Cardiac muscle cell (in vitro differentiated cells and primary cell): ENCODE results near the gene TMEM108. TPM values are rescaled to one million over a fixed set of nuclear protein-coding genes. Genes with fewer than 3 reads are reported as not detected.

Experiments used
- DNase-seq, 2 donors: peaks; one replicate each; pipeline versions ENCODE4 v3.0.0 to v3.0.0-alpha.2; 2010 to 2017; ENCODE audit warnings: low read depth in 1 of 2, low spot score in 1 of 2
- H3K27ac ChIP-seq: fragments of 200-600 bp; sonication (generic); 2 replicates; pipeline ENCODE4 v1.5.1; 2016
- H3K27me3 ChIP-seq: fragments of 200-600 bp; sonication (generic); 2 replicates; pipeline ENCODE4 v1.6.0; 2016; ENCODE audit warnings: control low read depth
- H3K36me3 ChIP-seq: fragments of 200-600 bp; sonication (generic); 2 replicates; pipeline ENCODE4 v1.5.1; 2016; ENCODE audit warnings: control low read depth
- H3K4me1 ChIP-seq: fragments of 200-600 bp; sonication (generic); 2 replicates; pipeline ENCODE4 v1.8.1; 2017; ENCODE audit warnings: low read depth, mild to moderate bottlenecking, mixed run types
- H3K4me3 ChIP-seq: fragments of 200-600 bp; sonication (generic); 2 replicates; pipeline ENCODE4 v1.5.1; 2016; ENCODE audit warnings: mild to moderate bottlenecking
- H3K9me3 ChIP-seq: fragments of 200-600 bp; sonication (generic); 2 replicates; pipeline ENCODE4 v1.5.1; 2017; ENCODE audit warnings: low read depth, mild to moderate bottlenecking, control low read depth
- CTCF ChIP-seq: IDR thresholded peaks from 2 replicates; pipeline ENCODE4 v1.5.1; 2012; ENCODE audit warnings: low read depth, mild to moderate bottlenecking, low read length
- polyA plus RNA-seq: library from polyadenylated mRNA; unstranded; fragments of >200 nt; fragmentation: Nextera tagmentation; extraction: Ambion mirVana; gene quantifications from 2 replicates; pipeline ENCODE4 v1.2.1, GENCODE V29; 2016
- total RNA-seq: library from RNA; depleted of rRNA; stranded (reverse); fragments of >200 nt; gene quantifications from 2 replicates; pipeline ENCODE4 v1.2.3, GENCODE V29; 2016

The TMEM108 gene
- total and polyA plus RNA-seq, 2 experiments from 2014 or later: 1.0 to 1.6 TPM

GRCh38 chr3:133419151-133419909 is 381.1 kb downstream of the TMEM108 start:
- Histone ChIP-seq H3K4me3 (no peak overlapping the region), H3K4me1 (no peaks in the 10 kb centered on the region), H3K27me3 (no peaks in the 10 kb centered on the region), H3K36me3 (no peaks in the 10 kb centered on the region), H3K27ac (no peak overlapping the region), H3K9me3 (no peaks in the 10 kb centered on the region)
- DNase-seq: no peak
- TF ChIP-seq CTCF: no peak

- TF ChIP-seq CTCF: no peak
- Histone ChIP-seq H3K4me1 (no peaks in the 10 kb centered on the region), H3K27ac (no peak overlapping the region), H3K36me3 (no peaks in the 10 kb centered on the region), H3K9me3 (no peaks in the 10 kb centered on the region), H3K4me3 (no peak overlapping the region), H3K27me3 (no peaks in the 10 kb centered on the region)
- DNase-seq: no peak
Observed at GRCh38 chr3:133424937-133425869, 387.0 kb downstream of the TMEM108 start.

- Histone ChIP-seq H3K4me3 (no peak overlapping the region), H3K36me3 (no peaks in the 10 kb centered on the region), H3K27ac (no peak overlapping the region), H3K4me1 (no peaks in the 10 kb centered on the region), H3K9me3 (no peaks in the 10 kb centered on the region), H3K27me3 (no peaks in the 10 kb centered on the region)
- no peak for TF ChIP-seq CTCF
- no peak for DNase-seq
Observed at GRCh38 chr3:133425898-133426297, 387.7 kb downstream of the TMEM108 start.

DNA sequence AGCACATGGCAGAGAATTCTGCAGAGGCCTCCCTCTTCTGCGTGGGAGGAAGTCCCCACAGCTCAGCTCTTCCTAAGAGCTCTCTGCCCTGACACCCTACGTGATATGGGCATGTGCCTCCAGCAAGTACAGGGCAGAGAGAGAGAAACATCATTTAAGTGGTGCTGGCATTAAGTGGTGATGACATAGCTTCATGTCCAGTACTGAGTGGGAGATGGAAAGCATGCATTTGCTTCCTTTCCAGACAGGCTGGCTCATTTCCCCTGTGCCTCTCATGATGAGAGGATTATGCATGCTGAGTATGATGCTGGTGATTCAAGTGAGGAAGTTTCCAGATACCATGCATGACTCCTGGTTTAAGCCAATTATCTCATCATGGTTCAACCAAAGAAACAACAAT is 388.5 kb downstream of the TMEM108 start:
- Histone ChIP-seq H3K27me3 (no peaks in the 10 kb centered on the region), H3K36me3 (no peaks in the 10 kb centered on the region), H3K4me3 (no peak overlapping the region), H3K27ac (no peak overlapping the region), H3K9me3 (no peaks in the 10 kb centered on the region), H3K4me1 (no peaks in the 10 kb centered on the region)
- DNase-seq: peak in 1 of 2 donors; percentile 50
- no peak for TF ChIP-seq CTCF

DNA sequence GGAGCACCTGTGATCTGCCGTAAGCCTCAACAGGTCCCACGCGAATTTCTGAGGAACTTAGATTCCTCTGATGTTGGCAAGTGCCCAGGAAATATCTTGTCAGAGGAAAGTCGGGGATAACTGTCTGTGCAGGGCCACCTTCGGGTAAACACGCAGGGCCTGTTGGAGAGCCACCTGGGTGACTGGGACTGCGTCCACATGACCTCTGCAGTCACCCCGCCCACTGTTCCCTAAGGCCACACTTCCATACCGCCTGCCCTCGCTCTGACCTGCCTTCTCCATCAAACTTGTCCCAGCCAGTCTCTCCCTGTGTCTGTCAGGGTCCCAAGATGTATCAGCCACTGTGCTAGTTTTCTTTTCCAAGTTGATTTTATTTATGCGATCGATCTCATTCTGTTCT is 390.4 kb downstream of the TMEM108 start:
- Histone ChIP-seq H3K27me3 (no peaks in the 10 kb centered on the region), H3K4me1 (no peaks in the 10 kb centered on the region), H3K36me3 (no peaks in the 10 kb centered on the region), H3K27ac (no peak overlapping the region), H3K4me3 (no peak overlapping the region), H3K9me3 (no peaks in the 10 kb centered on the region)
- TF ChIP-seq CTCF: no peak
- DNase-seq: no peak
